HG03025 (cell line): ENCODE results near the gene NKAIN1.
"Not testable (repeated sequence)": the region's sequence is repeated elsewhere in the genome, so short reads cannot be mapped to it uniquely, and the experiment has no call there.

Experiments
- ATAC-seq: cut with Tn5 transposase; IDR thresholded peaks from one replicate; pipeline ENCODE4 v1.9.1; 2021; ENCODE audit warnings: mild to moderate bottlenecking, moderate library complexity; ENCODE audit not compliant: unreplicated experiment, low FRiP score

NKAIN1 gene

DNA sequence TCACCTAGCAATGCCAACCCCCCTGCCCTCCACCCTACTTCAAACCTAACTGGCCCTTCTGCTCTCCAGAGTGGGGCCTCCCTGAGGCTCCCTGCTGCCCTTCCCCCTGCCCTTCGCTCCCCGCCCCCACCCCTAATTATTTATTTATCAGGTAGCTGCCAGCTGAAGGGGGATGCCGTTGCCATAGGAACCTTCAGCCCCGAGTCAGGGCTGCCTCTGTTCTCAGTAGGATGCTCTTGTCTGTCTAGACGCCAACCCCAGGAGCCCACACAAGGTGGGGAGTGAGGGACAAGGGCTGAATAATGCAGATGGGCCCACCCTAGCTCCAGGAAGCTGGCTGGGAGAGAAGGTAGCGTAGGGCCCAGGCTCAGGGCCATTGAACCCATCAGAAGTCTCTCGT lies 41.1 kb downstream of the NKAIN1 start:
- no peak for ATAC-seq

DNA sequence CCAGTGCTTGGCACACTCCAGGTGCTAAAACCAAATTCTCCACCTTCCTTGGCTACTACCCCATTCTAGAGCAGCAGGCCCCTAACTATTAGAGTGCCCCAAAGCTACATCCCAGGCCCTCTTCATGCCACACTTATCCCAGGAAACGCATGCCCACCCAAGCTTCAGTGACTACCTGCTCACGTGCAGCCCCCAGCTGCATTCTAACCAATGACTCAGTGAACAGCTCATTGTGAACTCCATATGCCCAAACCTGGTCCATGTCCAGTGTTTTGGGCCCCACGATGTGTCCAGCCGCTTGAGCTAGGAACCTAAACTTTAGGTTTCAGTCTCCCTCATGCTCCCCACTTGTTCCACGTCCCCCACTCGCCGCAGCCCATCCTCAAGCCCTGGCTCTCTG lies 41.5 kb downstream of the NKAIN1 start:
- ATAC-seq = no peak

DNA sequence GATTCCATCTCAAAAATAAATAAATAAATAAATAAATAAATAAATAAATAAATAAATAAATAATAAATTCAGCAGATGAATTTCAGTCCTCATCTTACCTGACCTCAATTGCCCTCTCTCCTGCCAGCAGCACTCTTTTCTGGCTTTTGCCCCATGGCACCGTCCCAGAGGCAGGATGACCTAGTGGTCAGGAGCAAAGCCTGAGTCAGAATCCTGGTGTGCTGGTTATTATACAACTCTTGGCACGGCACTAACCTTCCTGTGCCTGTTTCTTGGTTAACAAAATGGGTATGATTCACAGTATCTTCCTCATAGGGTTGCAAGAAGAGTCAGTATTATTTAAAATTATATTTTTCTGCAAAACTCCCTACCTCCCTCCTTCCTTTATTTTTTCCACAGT lies 43.0 kb downstream of the NKAIN1 start:
- ATAC-seq = no peak

DNA sequence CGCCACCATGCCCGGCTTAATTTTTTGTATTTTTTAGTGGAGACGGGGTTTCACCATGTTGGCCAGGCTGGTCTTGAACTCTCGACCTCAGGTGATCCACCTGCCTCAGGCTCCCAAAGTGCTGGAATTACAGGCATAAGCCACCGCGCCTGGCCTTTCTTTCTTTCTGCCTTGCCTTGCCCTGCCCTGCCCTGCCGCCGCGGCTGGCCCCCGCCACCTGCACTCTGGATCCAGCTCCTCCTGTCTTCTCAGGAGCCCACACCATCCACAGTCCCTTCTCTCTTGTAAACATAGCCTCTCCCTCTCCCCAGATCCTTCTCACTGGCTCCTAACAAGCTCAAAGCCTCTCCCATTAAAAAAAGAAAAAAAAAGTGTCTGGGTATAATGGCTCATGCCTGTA lies 44.4 kb downstream of the NKAIN1 start:
- ATAC-seq = not testable (repeated sequence)

DNA sequence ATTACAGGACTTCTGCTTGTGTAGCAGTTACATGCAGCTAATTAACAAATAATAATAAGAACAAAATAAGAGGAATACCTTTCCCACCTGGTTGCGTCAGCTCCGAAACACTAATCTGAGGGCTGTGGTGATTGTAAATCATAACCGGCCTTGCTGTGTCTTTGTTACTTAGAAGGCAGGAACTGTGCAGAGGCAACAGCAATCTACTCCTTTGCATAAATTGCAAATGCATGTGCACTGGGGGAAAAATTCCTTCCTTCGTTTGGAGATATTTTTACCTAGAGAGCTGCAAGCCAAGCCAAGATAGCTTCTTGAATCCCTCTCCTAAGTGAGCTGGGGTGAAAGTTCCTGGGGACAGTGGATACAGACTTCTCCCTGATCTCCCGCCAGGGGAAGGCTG lies 46.0 kb downstream of the NKAIN1 start:
- no peak for ATAC-seq

DNA sequence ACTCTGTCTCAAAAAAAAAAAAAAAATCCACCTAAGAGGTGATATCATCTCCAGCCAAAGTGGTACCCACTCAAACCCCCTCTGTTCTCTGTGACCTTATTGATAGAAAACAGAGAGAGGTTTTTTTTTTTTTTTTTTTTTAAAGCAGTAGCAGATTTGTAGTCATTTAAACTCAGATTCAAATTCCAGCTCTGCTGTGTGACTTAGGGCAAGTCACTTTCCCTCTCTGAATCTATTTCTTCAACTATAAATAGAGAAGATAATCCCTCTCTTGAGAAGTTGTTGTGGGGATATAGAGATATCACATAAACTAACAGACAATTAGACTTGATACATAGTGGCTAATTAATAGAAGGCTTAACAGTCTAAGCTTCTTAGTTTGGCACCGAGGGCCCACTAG lies 48.4 kb downstream of the NKAIN1 start:
- no peak for ATAC-seq

DNA sequence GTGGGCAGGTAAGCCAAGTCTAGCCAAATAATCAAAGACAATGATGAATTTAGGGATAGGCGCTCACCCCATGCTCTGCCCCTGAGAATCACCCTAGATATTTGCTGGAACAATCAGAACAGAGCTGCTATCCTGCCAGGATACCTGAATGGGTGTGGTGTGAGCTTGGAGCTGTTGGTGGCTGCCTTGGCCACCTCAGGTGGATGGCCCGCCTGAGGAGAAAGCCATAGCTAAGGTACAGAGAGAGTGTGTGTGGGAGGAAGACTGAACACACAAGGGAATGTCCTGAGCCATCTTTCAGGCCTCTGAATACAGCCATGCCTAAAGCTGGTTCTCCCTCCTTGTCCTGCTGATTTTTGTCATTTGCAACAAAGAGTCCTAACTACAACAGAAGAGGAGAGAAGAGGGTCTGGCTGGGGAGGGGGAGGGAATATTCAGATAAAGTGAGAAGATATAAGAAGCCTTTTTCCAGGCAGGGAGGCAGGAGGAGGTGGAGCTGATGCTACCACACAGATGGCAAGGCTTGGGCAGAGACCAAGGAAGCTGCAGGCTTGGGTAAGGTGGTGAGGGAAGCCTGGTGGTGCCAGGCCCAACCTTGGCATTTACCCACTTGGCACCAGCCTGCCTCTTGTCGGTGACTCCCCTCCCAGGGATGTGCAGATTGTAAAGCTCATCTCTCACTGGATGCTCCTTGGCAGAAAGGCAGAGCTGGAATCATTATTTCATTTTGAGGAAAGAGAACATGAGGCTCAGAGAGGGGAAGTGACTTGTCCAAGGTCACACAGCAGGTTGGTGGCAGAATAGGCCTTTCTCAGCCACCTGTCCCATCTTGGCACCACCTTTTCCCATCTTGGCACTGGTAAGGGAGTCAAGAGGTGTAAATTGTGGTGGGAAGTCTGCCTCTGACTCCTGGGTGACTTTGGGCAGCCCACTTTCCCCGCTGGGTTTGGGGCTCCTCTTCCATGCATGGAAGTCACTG lies 49.7 kb downstream of the NKAIN1 start:
- no peak for ATAC-seq

DNA sequence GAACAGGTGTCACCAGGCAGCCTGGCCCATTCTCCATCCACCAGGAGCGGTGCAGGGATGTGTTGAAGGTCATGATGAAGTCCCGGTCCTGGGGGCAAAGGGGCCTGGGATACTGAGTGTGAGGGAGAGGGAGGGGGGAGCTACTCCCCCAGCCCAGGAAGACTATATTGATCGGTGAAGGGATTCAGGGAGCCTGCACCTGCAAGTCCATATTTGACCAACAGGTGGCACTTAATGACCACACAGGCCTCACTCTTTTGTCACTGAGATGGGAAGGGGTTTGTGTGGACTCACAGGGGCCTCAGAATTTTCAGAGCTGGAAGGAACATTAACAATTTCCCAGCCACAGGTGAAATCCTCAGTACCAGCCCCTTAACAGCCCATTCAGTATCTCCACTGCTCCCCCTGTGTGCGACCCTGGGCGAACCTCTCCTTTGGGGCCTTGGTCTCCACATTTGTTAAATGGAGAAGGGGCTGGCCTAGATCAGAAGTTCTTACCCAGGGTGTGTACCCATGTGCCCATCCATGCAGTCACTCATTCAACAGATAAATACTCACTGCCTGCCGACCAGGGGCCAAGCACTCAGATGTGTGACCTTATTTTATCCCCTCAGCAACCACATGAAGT lies 55.6 kb downstream of the NKAIN1 start:
- ATAC-seq = no peak

DNA sequence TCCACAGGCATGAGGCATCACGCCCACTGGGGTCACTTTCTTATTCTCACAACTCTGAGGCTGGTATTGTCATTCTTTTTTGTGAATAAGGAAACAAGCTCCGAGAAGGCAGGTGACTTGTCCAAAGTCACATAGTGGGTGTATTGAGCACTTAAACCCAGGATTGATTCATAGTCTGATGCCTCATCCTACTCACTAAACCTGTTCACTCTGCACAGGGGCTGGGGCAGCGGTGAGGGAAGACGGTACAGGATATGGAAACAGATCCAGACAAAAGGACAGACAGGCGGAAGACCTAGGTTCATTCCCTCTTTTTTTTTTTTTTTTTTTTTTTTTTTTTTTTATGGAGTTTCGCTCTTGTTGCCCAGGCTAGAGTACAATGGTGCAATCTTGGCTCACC lies 56.6 kb downstream of the NKAIN1 start:
- no peak for ATAC-seq

DNA sequence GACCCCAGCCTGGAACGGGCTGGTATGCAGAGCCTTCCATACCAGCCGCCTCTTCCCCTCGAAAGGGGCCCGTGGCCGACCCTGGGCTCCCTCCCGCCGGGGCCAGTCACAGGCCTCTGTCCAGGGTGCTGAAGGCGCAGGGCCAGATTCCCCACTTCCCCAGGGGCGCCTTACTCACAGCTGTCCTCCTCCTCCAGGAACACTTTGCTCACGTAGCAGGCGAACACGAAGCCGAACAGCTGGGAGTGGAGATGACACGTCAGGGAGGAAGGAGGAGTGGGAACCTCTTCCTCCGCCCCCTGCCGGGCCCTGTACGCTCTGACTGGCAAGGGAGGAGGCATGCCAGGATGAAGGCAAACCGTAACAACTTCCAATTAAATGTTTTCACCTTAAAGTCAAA lies 57.3 kb downstream of the NKAIN1 start:
- no peak for ATAC-seq

DNA sequence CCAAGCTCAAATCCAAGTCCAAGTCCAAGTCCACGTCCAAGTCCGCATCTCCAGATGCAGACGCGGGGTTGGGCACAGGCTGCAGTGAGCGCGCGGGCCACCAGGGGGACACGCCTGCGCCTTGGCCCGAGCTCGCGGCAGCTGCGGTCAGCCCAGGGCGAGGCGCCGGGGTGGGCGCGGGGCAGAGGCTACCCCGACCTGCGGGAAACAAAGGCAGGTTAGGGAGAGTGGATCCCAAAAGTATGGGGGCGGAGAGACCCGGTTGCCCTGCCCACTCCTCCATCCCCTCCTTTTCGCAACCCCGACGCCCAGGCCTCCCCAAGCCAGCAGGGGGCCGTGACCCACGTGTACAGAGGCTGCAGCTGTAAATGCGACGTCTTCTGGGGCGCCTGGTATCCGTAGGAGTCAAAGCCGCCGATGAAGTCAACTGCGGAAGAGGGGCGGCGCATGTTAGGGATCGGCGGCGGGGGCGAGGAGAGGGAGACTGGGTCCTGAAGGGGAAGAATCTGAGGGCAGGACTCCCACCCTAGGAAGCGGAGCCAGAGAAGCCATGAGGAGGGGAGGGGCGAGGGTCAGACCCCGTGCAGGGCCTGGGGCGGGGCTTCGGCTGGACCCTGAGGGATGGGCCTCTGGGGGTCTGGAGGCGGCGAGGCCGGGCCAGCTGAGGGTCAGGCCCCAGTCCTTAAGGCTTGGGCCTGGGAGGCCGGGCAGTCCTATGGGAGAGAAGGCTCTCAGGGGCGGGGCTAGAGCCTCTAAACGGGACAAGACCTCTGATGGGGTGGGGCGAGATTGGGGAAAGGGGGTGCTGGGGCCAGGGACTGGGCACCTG lies 58.0 kb downstream of the NKAIN1 start:
- no peak for ATAC-seq

DNA sequence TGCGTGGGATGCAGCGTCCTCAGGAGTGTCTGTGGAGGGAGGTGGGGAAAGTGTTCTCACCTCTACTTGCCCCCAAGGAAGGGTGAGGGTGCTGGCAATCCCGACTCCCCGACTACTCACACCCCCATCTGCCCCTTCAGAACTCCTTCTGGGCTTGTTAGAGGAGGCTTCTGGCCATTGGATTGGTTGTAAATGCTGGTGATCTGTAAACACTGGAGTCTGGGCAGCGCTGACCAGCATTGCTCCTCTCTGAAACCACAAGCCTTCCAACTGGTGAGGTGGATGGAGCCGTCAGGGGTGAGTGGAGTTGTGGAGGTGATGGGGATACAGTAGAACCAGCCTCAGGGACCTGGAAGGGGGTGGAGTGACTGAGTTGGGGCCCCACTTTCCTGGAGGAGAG lies 59.3 kb downstream of the NKAIN1 start:
- ATAC-seq = no peak

DNA sequence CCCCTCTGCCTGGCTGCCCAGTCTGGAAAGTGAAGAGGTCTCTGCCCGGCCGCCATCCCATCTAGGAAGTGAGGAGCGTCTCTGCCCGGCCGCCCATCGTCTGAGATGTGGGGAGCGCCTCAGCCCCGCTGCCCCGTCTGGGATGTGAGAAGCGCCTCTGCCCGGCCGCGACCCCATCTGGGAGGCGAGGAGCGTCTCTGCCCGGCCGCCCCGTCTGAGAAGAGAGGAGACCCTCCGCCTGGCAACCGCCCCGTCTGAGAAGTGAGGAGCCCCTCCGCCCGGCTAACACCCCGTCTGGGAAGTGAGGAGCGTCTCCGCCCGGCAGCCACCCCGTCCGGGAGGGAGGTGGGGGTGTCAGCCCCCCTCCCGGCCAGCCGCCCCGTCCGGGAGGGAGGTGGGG lies 63.4 kb downstream of the NKAIN1 start:
- not testable (repeated sequence) for ATAC-seq

DNA sequence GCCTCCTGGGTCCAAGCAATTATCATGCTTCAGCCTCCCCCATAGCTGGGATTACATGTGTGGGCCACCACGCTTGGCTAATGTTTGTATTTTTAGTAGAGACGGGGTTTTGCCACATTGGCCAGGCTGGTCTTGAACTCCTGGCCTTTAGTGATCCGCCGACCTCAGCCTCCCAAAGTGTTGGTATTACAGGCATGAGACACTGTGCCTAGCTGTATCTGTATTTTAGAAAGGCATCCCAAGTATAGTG lies 69.3 kb downstream of the NKAIN1 start:
- ATAC-seq = no peak

DNA sequence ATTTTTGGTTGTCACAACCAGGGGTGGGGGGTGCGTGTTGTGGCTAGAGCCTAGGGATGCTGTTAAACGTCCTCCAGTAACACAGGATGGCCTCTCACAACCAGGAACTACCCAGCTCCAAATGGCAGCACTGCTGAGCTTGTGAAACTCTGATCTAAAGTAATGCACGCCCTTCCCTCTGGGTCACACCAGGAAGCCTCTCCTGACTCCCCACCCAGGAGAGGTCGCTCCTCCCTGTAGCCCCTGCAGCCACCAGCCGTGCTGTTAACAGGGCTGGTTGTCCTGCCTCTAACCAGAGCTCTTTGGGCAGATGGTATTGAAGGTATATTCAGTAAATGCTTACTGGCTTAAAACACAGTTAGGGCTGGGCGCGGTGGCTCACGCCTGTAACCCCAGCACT lies 73.2 kb downstream of the NKAIN1 start:
- ATAC-seq = no peak

DNA sequence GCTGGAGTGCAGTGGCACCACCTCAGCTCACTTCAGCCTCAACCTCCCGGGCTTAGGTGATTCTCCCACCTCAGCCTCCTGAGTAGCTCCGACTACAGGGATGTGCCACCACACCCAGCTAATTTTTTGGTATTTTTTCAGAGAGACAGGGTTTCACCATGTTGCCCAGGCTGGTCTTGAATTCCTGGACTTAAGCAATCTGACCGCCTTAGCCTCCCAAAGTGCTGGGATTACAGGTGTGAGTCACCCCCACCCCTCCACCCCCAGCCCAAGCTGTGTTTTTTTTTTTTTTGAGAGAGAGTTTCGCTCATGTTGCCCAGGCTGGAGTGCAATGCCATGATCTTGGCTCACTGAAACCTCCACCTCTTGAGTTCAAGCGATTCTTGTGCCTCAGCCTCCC lies 75.4 kb downstream of the NKAIN1 start:
- no peak for ATAC-seq

DNA sequence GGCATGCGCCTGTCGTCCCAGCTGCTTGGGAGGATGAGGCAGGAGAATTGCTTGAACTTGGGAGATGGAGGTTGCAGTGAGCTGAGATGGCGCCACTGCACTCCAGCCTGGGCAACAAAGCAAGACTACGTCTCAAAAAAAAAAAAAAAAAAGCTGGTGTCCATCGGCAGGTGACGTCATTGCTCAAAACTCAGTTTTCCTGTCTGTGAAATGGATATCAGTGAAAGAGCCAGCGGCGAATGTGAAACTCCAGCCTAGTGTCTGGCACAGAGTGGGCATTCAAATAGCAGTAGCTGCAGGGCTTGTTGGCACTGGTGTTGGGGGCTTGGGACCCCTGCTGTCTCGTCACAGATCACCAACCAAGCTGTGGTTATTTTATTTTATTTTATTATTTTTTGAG lies 75.8 kb downstream of the NKAIN1 start:
- ATAC-seq = no peak

DNA sequence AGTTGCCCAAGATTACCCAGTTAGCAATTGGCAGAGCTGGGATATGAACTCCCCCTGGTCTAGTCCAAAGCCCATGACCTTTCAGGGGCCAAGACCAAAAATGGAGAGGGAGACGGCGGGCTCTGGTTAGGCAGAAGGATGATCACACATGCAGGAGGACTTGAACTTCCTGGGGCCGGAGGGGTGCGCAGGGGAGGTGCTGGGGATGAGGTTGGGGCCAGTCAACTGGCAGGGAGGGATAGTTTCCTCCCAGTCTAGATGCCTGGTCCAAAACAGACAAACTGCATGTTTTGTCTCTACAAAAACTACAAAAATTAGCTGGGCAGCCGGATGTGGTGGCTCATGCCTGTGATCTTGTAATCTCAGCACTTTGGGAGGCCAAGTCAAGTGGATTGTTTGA lies 78.1 kb downstream of the NKAIN1 start:
- no peak for ATAC-seq

DNA sequence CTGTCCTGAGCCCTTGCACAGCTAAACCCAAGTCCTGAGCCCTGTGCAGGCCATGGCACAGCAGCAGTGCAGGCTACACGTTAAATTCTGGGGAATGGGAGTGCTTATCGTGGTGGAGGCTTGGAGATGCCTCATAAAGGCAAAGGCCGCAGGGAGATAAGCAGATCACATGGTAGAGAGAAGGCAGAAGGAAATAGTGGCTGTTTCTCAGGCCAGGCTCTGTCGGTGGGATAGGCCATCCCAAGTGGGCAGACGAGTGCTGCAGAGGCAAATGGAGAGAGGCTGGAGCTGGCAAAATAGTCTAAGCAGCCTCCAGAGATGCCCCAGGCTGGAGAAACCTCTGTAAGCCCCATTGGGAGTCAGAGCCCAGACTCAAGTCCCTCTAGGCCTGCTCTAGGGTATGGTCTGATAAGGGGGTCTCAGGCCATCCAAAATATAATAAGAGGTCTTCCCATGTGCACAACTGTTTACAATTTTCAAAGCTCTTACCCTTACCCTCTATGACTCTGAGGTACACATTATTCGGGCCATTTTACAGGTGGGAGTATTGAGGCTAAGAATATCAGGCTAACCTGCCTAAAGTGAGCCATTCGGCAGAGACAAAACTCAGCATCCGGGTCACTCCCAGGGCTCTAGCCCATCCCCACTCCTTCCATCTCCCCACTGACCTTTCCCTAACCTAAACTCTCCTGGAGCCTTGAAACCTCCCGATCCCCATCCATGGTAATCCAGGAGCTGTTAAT lies 79.6 kb downstream of the NKAIN1 start:
- no peak for ATAC-seq

DNA sequence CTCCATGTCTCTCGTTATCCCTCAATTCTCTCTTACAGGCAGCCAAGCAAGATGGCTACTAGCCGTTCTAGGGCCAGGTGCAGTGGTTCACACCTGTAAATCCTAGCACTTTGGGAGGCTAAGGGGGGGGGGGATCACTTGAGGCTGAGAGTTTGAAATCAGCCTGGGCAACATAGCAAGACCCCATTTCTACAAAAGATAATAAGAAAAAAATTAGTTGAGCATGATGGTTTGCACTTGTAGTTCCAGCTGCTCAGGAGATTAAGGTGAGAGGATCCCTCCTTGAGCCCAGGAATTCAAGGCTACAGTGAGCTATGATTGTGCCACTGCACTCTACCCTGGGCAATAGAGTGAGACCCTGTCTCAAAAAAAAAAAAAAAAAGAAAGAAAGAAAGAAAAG lies 80.4 kb downstream of the NKAIN1 start:
- ATAC-seq = no peak
